Right lobe of liver (tissue), 6 donors: ENCODE results near the gene HUS1B. TPM values are rescaled to one million over a fixed set of nuclear protein-coding genes. Genes with fewer than 3 reads are reported as not detected.

Experiments used
- ATAC-seq, 4 donors: fragments of 200-7000 bp; cut with Tn5 transposase; one replicate each; pipeline ENCODE4 v1.9.1; 2020; ENCODE audit warnings: mild to moderate bottlenecking in 4 of 4, moderate library complexity in 4 of 4
- DNase-seq, 3 donors: peaks; one replicate each; pipeline ENCODE4 v3.0.0-alpha.2; 2020
- H3K27ac ChIP-seq, 3 donors: fragments of 200-600 bp; one replicate each; pipeline ENCODE4 v1.8.0; 2022
- H3K27me3 ChIP-seq, 2 donors: fragments of 200-600 bp; one replicate each; pipeline ENCODE4 v1.8.0; 2022
- H3K36me3 ChIP-seq, 4 donors: fragments of 200-600 bp; sonication (generic) in 1 of 4; one replicate each; pipeline versions ENCODE4 v1.5.1 to v1.8.0; 2017 to 2022; ENCODE audit warnings: control low read depth in 1 of 4
- H3K4me1 ChIP-seq, 4 donors: fragments of 200-600 bp; sonication (generic) in 1 of 4; one replicate each; pipeline versions ENCODE4 v1.5.1 to v1.8.0; 2017 to 2022; ENCODE audit warnings: control low read depth in 1 of 4
- H3K4me3 ChIP-seq, 3 donors: fragments of 200-600 bp; one replicate each; pipeline ENCODE4 v1.8.0; 2022
- H3K9me3 ChIP-seq, 4 donors: fragments of 200-600 bp; sonication (generic) in 1 of 4; one replicate each; pipeline versions ENCODE4 v1.5.1 to v1.8.0; 2017 to 2022; ENCODE audit warnings: control low read depth in 1 of 4
- POLR2A ChIP-seq: fragments of 450-650 bp; IDR thresholded peaks from one replicate; pipeline ENCODE4 v1.6.1; 2017; ENCODE audit warnings: antibody characterized with exemption, mild to moderate bottlenecking
- whole genome bisulfite sequencing: methylation state at CpG from one replicate; pipeline ENCODE4 v1.1.6; 2018; ENCODE audit warnings: low coverage, low lambda C conversion rate; ENCODE audit not compliant: insufficient coverage; ENCODE audit errors: missing lambda C conversion rate; 5-methylcytosine and 5-hydroxymethylcytosine counted together
- intact Hi-C, 2 donors: fragments of 100-400 bp; cut with DNase I; formaldehyde crosslinking; loops; one replicate each; pipeline versions ENCODE4 v1.11.2 to v1.14.1; 2022
- total RNA-seq, 6 experiments: library from RNA; depleted of rRNA in 2 of 6; stranded (reverse); fragments of >200 nt in 2 of 6; fragmentation: NEBNext Ultra II Directional in 3 of 6; extraction: Animal tissue kit (Norgen Biotek cat#: 25700) in 3 of 6; gene quantifications; one replicate each; pipeline versions ENCODE4 v1.1.0 to v1.2.4, GENCODE V29; 2016 to 2023
- TF ChIP-seq, protein P1 (sequence below), 4 donors: fragments of 200-600 bp in 3 of 4; fragments of 450-650 bp in 1 of 4; IDR thresholded peaks; one replicate each; pipeline versions ENCODE4 v1.5.1 to v1.8.0; 2016 to 2022; ENCODE audit warnings: antibody characterized with exemption in 4 of 4, mild to moderate bottlenecking in 2 of 4
- donor health status: DM: no; HTN: yes; CAD: no.
- donor health status: DM: no; HTN: no; CAD: no.
- donor health status: DM: no; HTN: no; CAD: no.
- donor health status: DM: no; HTN: yes; CAD: no.
- donor health status: DM: no; HTN: yes; CAD: no.

The HUS1B gene
- total RNA-seq, 6 experiments from 2014 or later, result 0.26 to 2.8 (median 0.34) TPM; not detected in 1

DNA sequence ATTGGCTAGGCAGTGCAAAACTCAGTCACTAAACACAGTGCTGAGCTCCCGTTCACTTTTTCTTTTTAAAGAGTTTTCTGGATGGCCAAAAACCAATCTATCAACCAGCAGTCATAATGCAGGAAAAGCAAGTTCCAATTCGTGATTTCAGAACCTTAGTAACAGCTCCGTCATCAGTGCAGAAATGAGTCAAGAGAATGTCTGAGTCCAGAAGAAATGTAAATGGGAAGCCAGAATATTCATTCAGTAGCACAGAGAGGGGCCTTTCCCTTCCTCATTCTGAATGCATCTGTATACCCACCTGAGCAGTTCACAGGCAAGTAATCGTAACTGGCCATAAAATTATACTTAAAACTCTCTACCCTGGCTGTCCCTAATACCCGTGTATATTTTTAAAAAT lies 20.4 kb downstream of the HUS1B start:
- no peaks in the 10 kb centered on the region for H3K9me3 ChIP-seq
- DNase-seq (no peak), ATAC-seq (no peak)
- TF ChIP-seq, protein P1, sequence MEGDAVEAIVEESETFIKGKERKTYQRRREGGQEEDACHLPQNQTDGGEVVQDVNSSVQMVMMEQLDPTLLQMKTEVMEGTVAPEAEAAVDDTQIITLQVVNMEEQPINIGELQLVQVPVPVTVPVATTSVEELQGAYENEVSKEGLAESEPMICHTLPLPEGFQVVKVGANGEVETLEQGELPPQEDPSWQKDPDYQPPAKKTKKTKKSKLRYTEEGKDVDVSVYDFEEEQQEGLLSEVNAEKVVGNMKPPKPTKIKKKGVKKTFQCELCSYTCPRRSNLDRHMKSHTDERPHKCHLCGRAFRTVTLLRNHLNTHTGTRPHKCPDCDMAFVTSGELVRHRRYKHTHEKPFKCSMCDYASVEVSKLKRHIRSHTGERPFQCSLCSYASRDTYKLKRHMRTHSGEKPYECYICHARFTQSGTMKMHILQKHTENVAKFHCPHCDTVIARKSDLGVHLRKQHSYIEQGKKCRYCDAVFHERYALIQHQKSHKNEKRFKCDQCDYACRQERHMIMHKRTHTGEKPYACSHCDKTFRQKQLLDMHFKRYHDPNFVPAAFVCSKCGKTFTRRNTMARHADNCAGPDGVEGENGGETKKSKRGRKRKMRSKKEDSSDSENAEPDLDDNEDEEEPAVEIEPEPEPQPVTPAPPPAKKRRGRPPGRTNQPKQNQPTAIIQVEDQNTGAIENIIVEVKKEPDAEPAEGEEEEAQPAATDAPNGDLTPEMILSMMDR (IDR thresholded peaks at IDR 0.05), result no peak
- TF ChIP-seq POLR2A, result no peak
- H3K4me3 ChIP-seq, result no peak overlapping the region
- no peaks in the 10 kb centered on the region for H3K27me3 ChIP-seq
- WGBS, result 53% methylated on average over 3 of the region's 5 CpGs
- intact Hi-C loops, result no loop called here
- no peaks in the 10 kb centered on the region for H3K36me3 ChIP-seq
- H3K27ac ChIP-seq, result no peak overlapping the region
- no peaks in the 10 kb centered on the region for H3K4me1 ChIP-seq

DNA sequence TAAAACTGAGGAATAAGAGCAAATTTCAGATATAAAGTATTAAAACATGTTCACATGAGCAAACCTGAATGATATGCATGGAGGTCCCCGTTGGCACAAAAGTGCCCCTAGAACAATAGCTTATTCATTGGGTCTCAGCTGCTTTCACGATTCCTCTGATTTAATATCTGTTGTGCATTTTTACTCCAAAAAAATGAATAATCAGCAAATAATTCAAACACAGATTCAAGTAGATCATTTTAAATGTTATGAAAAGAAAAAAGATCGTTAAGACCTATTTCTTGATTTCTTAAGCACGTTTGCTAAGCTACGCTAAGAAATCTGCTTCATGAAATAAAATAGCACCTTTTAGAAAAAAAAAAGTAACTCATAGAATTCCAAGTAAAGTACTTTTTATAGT lies 21.7 kb downstream of the HUS1B start:
- ATAC-seq (no peak), DNase-seq (no peak)
- Histone ChIP-seq H3K27ac (no peak overlapping the region), H3K4me3 (no peak overlapping the region), H3K4me1 (no peaks in the 10 kb centered on the region), H3K27me3 (no peaks in the 10 kb centered on the region), H3K36me3 (no peaks in the 10 kb centered on the region), H3K9me3 (no peaks in the 10 kb centered on the region)
- WGBS, result 88% methylated on average over 5 of the region's 5 CpGs
- intact Hi-C loops, result no loop called here
- no peak for TF ChIP-seq POLR2A
- TF ChIP-seq, protein P1 (IDR thresholded peaks at IDR 0.05), result no peak

DNA sequence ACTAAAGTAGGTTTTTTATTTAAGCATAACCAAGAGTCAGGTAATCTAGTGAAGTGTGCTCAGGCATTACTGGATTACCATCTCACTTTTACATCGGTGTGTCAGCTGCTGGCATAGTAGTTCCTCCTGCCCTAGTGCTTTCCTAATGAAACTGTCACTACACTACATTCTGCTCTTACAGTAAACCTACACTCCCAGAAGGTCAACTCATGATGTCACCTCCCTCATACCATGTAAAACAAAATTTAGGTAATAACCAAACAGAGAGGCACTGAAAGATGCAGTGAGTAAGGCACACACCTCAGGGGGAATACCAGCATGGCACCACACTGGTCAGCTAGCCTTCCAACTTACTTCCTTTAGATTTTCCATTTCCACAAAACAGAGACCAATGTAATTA lies 23.3 kb downstream of the HUS1B start:
- DNase-seq, result no peak
- TF ChIP-seq, protein P1 (IDR thresholded peaks at IDR 0.05), result no peak
- TF ChIP-seq POLR2A, result no peak
- Histone ChIP-seq H3K4me1 (no peaks in the 10 kb centered on the region), H3K9me3 (no peaks in the 10 kb centered on the region), H3K27ac (no peak overlapping the region), H3K4me3 (no peak overlapping the region), H3K27me3 (no peaks in the 10 kb centered on the region), H3K36me3 (no peaks in the 10 kb centered on the region)
- WGBS, result 78% methylated on average over 1 of the region's 1 CpG
- intact Hi-C loops, result no loop called here
- no peak for ATAC-seq

DNA sequence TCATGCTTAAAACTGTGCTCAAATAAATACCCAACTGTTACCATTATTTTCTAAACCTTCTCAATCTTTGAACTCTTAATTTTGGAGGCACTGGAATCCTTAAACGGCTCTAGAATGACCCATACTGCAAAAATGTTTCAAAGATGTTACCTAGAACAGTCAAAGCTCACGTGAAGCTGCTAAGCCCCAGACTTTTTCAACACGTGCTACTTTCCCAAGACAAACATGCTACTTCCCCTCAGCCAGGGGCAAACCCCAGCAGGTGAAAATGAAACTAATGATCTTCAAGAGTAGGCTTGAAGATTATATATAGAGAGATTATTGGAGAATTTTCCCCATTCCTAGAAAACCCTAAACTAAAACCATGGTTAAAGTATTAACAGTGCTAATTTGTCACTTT lies 28.1 kb downstream of the HUS1B start:
- ATAC-seq (no peak), DNase-seq (no peak)
- Histone ChIP-seq H3K4me1 (no peaks in the 10 kb centered on the region), H3K36me3 (no peaks in the 10 kb centered on the region), H3K27ac (no peak overlapping the region), H3K27me3 (no peaks in the 10 kb centered on the region), H3K9me3 (no peaks in the 10 kb centered on the region), H3K4me3 (no peak overlapping the region)
- intact Hi-C loops, result no loop called here
- no peak for TF ChIP-seq POLR2A
- TF ChIP-seq, protein P1 (IDR thresholded peaks at IDR 0.05), result no peak
- WGBS, result 68% methylated on average over 3 of the region's 3 CpGs

DNA sequence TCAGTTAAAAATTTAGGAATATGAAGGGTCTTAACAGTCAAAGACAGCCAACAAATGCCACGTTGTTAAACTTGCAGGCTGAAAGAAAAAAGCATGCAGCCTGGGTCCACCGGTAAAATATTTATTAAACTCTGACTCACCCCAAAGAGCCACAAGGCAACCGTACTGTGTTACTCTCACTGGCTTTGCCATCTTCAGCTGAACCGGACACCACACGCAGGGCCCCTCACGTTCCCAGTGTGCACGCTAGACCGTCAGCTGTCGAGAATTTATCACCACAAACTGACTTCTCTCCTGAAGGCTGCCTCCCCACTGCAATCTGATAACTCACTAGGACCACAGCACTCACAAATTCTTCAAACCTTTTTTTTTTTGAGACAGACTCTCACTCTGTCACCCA lies 30.7 kb downstream of the HUS1B start:
- DNase-seq (no peak), ATAC-seq (no peak)
- TF ChIP-seq, protein P1 (IDR thresholded peaks at IDR 0.05), result no peak
- TF ChIP-seq POLR2A, result no peak
- intact Hi-C loops, result no loop called here
- H3K9me3 ChIP-seq, result no peaks in the 10 kb centered on the region
- no peak overlapping the region for H3K27ac ChIP-seq
- H3K4me1 ChIP-seq, result no peaks in the 10 kb centered on the region
- H3K36me3 ChIP-seq, result peaks cover 0 to 4% (median 0%) of the 10 kb centered on the region in 4 donors
- 72% methylated on average over 3 of the region's 9 CpGs for WGBS
- no peaks in the 10 kb centered on the region for H3K27me3 ChIP-seq
- H3K4me3 ChIP-seq, result no peak overlapping the region
